Daoy (cell line): ENCODE data around the gene RPS5. TPM values are rescaled to one million over a fixed set of nuclear protein-coding genes. Genes with fewer than 3 reads are reported as not detected.
"Not testable (repeated sequence)": the region's sequence is repeated elsewhere in the genome, so short reads cannot be mapped to it uniquely, and the experiment has no call there.

Experiments
- DNase-seq: peaks from one replicate; pipeline ENCODE4 v3.0.0-alpha.2; 2015; ENCODE audit warnings: low read depth
- total RNA-seq: library from RNA; depleted of rRNA; stranded (reverse); fragments of >200 nt; shearing (Covaris generic); gene quantifications from 2 replicates; pipeline ENCODE4 v1.2.3, GENCODE V29; 2014; rRNA removed

RPS5 gene
- total RNA-seq = 3,633 and 5,016 TPM in 2 replicates

- peak; percentile 99 for DNase-seq
Observed at GRCh38 chr19:58386576-58387337, at the start of gene RPS5. Gene RPS5 (plus strand): TSS chr19:58387269. CDS start chr19:58388138, 869 bp downstream.

GRCh38 chr19:58338336-58338735 lies 48.7 kb upstream of the RPS5 start:
- no peak for DNase-seq

- DNase-seq = no peak
Observed at GRCh38 chr19:58338825-58339558, 48.1 kb upstream of the RPS5 start.

- no peak for DNase-seq
Observed at GRCh38 chr19:58345558-58345957, 41.5 kb upstream of the RPS5 start.

GRCh38 chr19:58346961-58347929 lies 39.8 kb upstream of the RPS5 start:
- DNase-seq = peak; percentile 86

GRCh38 chr19:58348080-58348479 lies 39.0 kb upstream of the RPS5 start:
- not testable (repeated sequence) for DNase-seq

GRCh38 chr19:58349590-58349989 lies 37.5 kb upstream of the RPS5 start:
- DNase-seq = no peak

GRCh38 chr19:58350001-58350861 lies 36.8 kb upstream of the RPS5 start:
- no peak for DNase-seq

GRCh38 chr19:58350871-58351557 lies 36.1 kb upstream of the RPS5 start:
- DNase-seq = no peak

- no peak for DNase-seq
Observed at GRCh38 chr19:58351558-58351878, 35.6 kb upstream of the RPS5 start.

- DNase-seq = no peak
Observed at GRCh38 chr19:58351990-58352755, 34.9 kb upstream of the RPS5 start.

- DNase-seq = no peak
Observed at GRCh38 chr19:58352760-58353671, 34.1 kb upstream of the RPS5 start, which contains the start of gene A1BG. Gene A1BG (minus strand): TSS chr19:58353492. CDS start chr19:58353437, 55 bp downstream.

GRCh38 chr19:58353717-58354477 lies 33.2 kb upstream of the RPS5 start:
- no peak for DNase-seq

- no peak for DNase-seq
Observed at GRCh38 chr19:58354478-58355030, 32.5 kb upstream of the RPS5 start.

- DNase-seq = no peak
Observed at GRCh38 chr19:58355215-58355796, 31.8 kb upstream of the RPS5 start.

GRCh38 chr19:58355908-58356765 lies 30.9 kb upstream of the RPS5 start:
- no peak for DNase-seq
